ENCODE results near the gene OPCML. TPM values are rescaled to one million over a fixed set of nuclear protein-coding genes. Genes with fewer than 3 reads are reported as not detected.

OPCML gene
- total and polyA plus RNA-seq, 2 experiments from 2014 or later, result 1.2 to 4.4 TPM

DNA sequence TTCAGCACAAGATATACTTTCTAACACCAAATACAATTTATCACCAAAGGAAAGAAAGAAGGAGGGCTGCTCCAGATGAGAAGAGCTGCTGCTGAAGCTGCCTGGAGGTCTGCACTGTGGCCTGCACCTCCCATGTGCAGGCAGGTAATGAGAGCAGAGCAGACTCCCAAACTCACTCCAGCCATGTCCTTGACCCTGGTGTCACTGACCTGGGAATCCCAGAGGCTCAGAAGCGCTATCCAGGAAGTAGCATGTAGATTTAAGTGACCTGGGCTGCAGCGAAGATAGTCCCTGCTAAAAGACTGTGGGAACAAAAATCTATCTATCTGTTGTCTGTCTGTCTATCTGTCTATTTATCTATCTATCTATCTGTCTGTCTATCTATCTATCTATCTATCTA lies 816.3 kb downstream of the OPCML start (continued):
- no peak for TF ChIP-seq REST (IDR thresholded peaks at IDR 0.05; ENCODE audit: unreplicated experiment)

GRCh38 chr11:132714859-132715440 lies 817.4 kb downstream of the OPCML start:
- 0 out of 2 replicates have a peak, but pooled peaks cover 3% of the 10 kb centered on the region for H3K9me2 ChIP-seq (ENCODE audit: insufficient read depth)
- H3K27me3 ChIP-seq (ENCODE audit: insufficient read depth), result no peaks in the 10 kb centered on the region
- no peaks in the 10 kb centered on the region for H3K36me3 Mint-ChIP-seq (ENCODE audit: low read depth)

More at GRCh38 chr11:132714859-132715440, 817.4 kb downstream of the OPCML start:
- Histone ChIP-seq H3K36me3 (ENCODE audit: insufficient read depth) (no peaks in the 10 kb centered on the region), H3K4me3 (no peak overlapping the region), H4K20me1 (replicated peaks; ENCODE audit: insufficient read depth) (no peaks in the 10 kb centered on the region), H3K4me2 (no peak overlapping the region), H3K79me2 (replicated peaks; ENCODE audit: insufficient read depth) (no peaks in the 10 kb centered on the region), H3F3A (replicated peaks; ENCODE audit: low read depth) (no peaks in the 10 kb centered on the region), H2AFZ (no peak overlapping the region; the same call in 1 of the 2 replicates), H3K27ac (ENCODE audit: low read depth) (no peak overlapping the region), H3K4me1 (ENCODE audit: insufficient read depth) (no peaks in the 10 kb centered on the region)
- Mint-ChIP-seq H3K4me1 (peaks cover 20% of the 10 kb centered on the region), H3K4me3 (no peak overlapping the region), H3K27ac (no peak overlapping the region), H3K9me3 (no peaks in the 10 kb centered on the region), H3K27me3 (ENCODE audit: insufficient read depth, low read depth, poor library complexity) (peaks cover 13% of the 10 kb centered on the region)
- TF ChIP-seq, protein P1, sequence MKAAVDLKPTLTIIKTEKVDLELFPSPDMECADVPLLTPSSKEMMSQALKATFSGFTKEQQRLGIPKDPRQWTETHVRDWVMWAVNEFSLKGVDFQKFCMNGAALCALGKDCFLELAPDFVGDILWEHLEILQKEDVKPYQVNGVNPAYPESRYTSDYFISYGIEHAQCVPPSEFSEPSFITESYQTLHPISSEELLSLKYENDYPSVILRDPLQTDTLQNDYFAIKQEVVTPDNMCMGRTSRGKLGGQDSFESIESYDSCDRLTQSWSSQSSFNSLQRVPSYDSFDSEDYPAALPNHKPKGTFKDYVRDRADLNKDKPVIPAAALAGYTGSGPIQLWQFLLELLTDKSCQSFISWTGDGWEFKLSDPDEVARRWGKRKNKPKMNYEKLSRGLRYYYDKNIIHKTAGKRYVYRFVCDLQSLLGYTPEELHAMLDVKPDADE (IDR thresholded peaks at IDR 0.05), result no peak
- TF ChIP-seq JUNB (IDR thresholded peaks at IDR 0.05; ENCODE audit: unreplicated experiment) (no peak), EZH2 (IDR thresholded peaks at IDR 0.05; ENCODE audit: low read depth, unreplicated experiment) (no peak), ZNF114 (CRISPR knock-in tag; IDR thresholded peaks at IDR 0.05) (no peak), CREB1 (CRISPR knock-in tag; IDR thresholded peaks at IDR 0.05; ENCODE audit: low read depth) (no peak), ZNF331 (CRISPR knock-in tag; IDR thresholded peaks at IDR 0.05; ENCODE audit: low read depth) (no peak), REST (IDR thresholded peaks at IDR 0.05; ENCODE audit: unreplicated experiment) (no peak), EZH2phosphoT487 (IDR thresholded peaks at IDR 0.05; ENCODE audit: unreplicated experiment) (no peak)
- ATAC-seq, result no peak
- no peak for DNase-seq (ENCODE audit: low spot score)

Measured in GM23338 (cell line).